Tibial nerve (tissue), 4 donors: ENCODE data around the gene RASGRP3.

ENCODE experiments used
- EP300 ChIP-seq, 2 donors: sonication (generic); formaldehyde crosslinking; IDR thresholded peaks; one replicate each; pipeline ENCODE4 v1.6.1; 2017; ENCODE audit warnings: antibody characterized with exemption in 2 of 2, mild to moderate bottlenecking in 1 of 2
- POLR2A ChIP-seq, 2 donors: fragments of 450-650 bp; IDR thresholded peaks; one replicate each; pipeline ENCODE4 v1.6.1; 2017; ENCODE audit warnings: antibody characterized with exemption in 2 of 2, mild to moderate bottlenecking in 2 of 2, moderate library complexity in 2 of 2
- TF ChIP-seq, protein P1 (sequence below), 5 experiments: fragments of 200-600 bp in 3 of 5; fragments of 450-650 bp in 2 of 5; sonication (generic) in 3 of 5; IDR thresholded peaks; one replicate each; pipeline ENCODE4 v1.5.1; 2016 to 2019; ENCODE audit warnings: antibody characterized with exemption in 5 of 5, mild to moderate bottlenecking in 3 of 5, moderate library complexity in 2 of 5

DNA sequence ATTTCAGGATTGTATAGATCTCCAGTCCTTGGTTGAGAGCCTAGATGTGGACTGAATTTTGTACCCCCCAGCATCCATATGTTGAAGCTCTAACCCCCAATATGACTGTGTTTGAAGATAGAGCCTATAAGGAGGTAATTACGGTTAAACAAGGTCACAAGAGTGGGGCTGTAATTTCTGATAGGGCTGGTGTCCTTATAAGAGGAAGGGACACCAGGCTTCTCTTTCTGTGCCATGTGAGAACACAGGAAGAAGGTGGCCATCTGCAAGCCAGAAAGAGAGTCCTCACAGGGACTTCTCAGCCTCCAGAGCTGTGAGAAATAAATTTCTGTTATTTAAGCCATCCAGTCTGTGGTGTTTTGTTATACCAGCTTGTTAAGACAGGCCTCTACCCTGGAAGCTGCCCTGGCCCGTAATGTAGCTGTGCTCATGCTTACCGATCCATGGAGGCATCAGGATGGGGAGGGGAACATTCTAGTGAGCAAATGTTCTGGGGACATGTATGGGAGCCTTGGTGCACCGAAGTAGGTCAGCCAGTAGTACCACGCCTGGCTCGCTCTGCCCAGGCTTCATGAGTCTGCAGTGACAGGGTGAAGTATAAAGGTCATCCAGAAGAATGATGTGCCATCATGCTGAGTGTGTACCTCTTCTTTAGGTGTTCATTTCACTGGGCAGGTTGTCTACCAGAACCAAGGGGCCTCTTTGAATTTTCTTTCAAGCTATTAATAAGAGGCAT is 16.1 kb downstream of the RASGRP3 start:
- TF ChIP-seq, protein P1, sequence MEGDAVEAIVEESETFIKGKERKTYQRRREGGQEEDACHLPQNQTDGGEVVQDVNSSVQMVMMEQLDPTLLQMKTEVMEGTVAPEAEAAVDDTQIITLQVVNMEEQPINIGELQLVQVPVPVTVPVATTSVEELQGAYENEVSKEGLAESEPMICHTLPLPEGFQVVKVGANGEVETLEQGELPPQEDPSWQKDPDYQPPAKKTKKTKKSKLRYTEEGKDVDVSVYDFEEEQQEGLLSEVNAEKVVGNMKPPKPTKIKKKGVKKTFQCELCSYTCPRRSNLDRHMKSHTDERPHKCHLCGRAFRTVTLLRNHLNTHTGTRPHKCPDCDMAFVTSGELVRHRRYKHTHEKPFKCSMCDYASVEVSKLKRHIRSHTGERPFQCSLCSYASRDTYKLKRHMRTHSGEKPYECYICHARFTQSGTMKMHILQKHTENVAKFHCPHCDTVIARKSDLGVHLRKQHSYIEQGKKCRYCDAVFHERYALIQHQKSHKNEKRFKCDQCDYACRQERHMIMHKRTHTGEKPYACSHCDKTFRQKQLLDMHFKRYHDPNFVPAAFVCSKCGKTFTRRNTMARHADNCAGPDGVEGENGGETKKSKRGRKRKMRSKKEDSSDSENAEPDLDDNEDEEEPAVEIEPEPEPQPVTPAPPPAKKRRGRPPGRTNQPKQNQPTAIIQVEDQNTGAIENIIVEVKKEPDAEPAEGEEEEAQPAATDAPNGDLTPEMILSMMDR (IDR thresholded peaks at IDR 0.05): no peak
- TF ChIP-seq POLR2A (IDR thresholded peaks at IDR 0.05) (no peak), EP300 (IDR thresholded peaks at IDR 0.05) (no peak)
